ENCODE data around the gene PTPN21.

DNA sequence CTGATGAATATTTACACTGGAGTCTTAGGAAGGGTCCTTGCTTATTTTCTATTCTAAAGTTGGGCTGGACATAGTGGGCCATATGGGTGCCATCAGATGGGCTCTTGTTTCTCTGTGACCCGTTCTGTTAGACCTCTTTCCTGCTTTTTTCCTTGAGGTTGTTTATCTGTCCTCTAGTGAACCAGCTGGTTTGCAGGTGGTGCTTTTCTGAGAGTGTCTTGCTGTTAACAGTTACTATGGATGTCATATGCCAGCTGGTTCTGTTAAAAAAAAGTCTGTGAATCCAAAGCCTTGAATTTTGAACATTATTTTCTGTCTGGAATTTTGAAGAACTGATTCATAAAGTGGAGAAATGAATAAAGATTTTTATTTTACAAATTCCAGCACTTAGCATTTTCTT, 37.2 kb upstream of the PTPN21 start:
- TF ChIP-seq, protein P1, sequence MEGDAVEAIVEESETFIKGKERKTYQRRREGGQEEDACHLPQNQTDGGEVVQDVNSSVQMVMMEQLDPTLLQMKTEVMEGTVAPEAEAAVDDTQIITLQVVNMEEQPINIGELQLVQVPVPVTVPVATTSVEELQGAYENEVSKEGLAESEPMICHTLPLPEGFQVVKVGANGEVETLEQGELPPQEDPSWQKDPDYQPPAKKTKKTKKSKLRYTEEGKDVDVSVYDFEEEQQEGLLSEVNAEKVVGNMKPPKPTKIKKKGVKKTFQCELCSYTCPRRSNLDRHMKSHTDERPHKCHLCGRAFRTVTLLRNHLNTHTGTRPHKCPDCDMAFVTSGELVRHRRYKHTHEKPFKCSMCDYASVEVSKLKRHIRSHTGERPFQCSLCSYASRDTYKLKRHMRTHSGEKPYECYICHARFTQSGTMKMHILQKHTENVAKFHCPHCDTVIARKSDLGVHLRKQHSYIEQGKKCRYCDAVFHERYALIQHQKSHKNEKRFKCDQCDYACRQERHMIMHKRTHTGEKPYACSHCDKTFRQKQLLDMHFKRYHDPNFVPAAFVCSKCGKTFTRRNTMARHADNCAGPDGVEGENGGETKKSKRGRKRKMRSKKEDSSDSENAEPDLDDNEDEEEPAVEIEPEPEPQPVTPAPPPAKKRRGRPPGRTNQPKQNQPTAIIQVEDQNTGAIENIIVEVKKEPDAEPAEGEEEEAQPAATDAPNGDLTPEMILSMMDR (IDR thresholded peaks at IDR 0.05), result no peak
- no peak for TF ChIP-seq POLR2A (IDR thresholded peaks at IDR 0.05)
